ENCODE results near the gene CENPA. TPM values are rescaled to one million over a fixed set of nuclear protein-coding genes. Genes with fewer than 3 reads are reported as not detected.

Gene CENPA
- total and polyA plus RNA-seq, 2 of the 13 experiments (the other 11 are each of a cell fraction or from before 2014, with no cell fraction given): 28.5 to 38.5 TPM

- no peak for TF ChIP-seq ZBTB40 (IDR thresholded peaks at IDR 0.05)
- peak; percentile 75 for TF ChIP-seq ZBTB40 (CRISPR knock-in tag; IDR thresholded peaks at IDR 0.05)
- TF ChIP-seq ZNF768 (CRISPR knock-in tag; IDR thresholded peaks at IDR 0.05): peak; percentile 51; the same call in 1 of the 2 replicates
- TF ChIP-seq HDAC6 (IDR thresholded peaks at IDR 0.05; ENCODE audit: low read depth, low read length): no peak
- TF ChIP-seq MBD4 (IDR thresholded peaks at IDR 0.05; ENCODE audit: borderline replicate concordance, low read length): no peak
- TF ChIP-seq XRCC5 (optimal IDR thresholded peaks at IDR 0.05; ENCODE audit: low read length): peak; percentile 14
- no peak for TF ChIP-seq PRDM15 (CRISPR knock-in tag; IDR thresholded peaks at IDR 0.05)
- TF ChIP-seq ZNF589 (CRISPR knock-in tag; conservative IDR thresholded peaks at IDR 0.05): no peak
- no peak for TF ChIP-seq ADNP (CRISPR knock-in tag; IDR thresholded peaks at IDR 0.05)
- TF ChIP-seq E2F1 (CRISPR knock-in tag; IDR thresholded peaks at IDR 0.05): peak; percentile 69
- peak; percentile 78 for TF ChIP-seq THAP11 (CRISPR knock-in tag; IDR thresholded peaks at IDR 0.05)
- TF ChIP-seq FOXM1 (CRISPR knock-in tag; IDR thresholded peaks at IDR 0.05): no peak
- peak; percentile 98 for TF ChIP-seq GLI4 (CRISPR knock-in tag; IDR thresholded peaks at IDR 0.05; ENCODE audit: borderline replicate concordance)
- no peak; the same call in 1 of the 2 replicates for TF ChIP-seq MIXL1 (CRISPR knock-in tag; IDR thresholded peaks at IDR 0.05)
- 0 out of 2 replicates have a peak, but pooled peaks have one; percentile 54 for TF ChIP-seq GTF2F1 (IDR thresholded peaks at IDR 0.05; ENCODE audit: low read length)
- TF ChIP-seq MAFG (CRISPR knock-in tag; IDR thresholded peaks at IDR 0.05): no peak
- TF ChIP-seq CAMTA2 (CRISPR knock-in tag; IDR thresholded peaks at IDR 0.05; ENCODE audit: borderline replicate concordance): 0 out of 2 replicates have a peak, but pooled peaks have one; percentile 69
These were observed 21.6 kb upstream of the CENPA start, which contains the start of gene SLC35F6 (continued) for GRCh38 chr2:26764078-26764887.

All from HepG2 (cell line).